Ectodermal cell (in vitro differentiated cells): Measurements from ENCODE around the gene ACTL6A. TPM values are rescaled to one million over a fixed set of nuclear protein-coding genes. Genes with fewer than 3 reads are reported as not detected.
A peak's percentile ranks its signal among the peaks of the same experiment; 100 is the strongest.
"Not testable (repeated sequence)": the region's sequence is repeated elsewhere in the genome, so short reads cannot be mapped to it uniquely, and the experiment has no call there.

Experiments used
- H3K27ac ChIP-seq: 2 replicates; pipeline ENCODE4 v1.7.0; 2013; ENCODE audit warnings: mild to moderate bottlenecking, low read depth, low read length; ENCODE audit not compliant: insufficient read depth, poor library complexity, severe bottlenecking
- H3K27me3 ChIP-seq: 2 replicates; pipeline ENCODE4 v1.7.0; 2013; ENCODE audit warnings: mild to moderate bottlenecking, low read length; ENCODE audit not compliant: insufficient read depth, control insufficient read depth, poor library complexity, severe bottlenecking
- H3K36me3 ChIP-seq: one replicate; pipeline ENCODE4 v1.7.0; 2013; ENCODE audit warnings: low read length; ENCODE audit not compliant: control insufficient read depth, insufficient read depth
- H3K4me1 ChIP-seq: one replicate; pipeline ENCODE4 v1.7.0; 2013; ENCODE audit warnings: low read length; ENCODE audit not compliant: control insufficient read depth, insufficient read depth
- H3K4me3 ChIP-seq: 2 replicates; pipeline ENCODE4 v1.7.0; 2013; ENCODE audit warnings: low read depth, low read length, control low read depth; ENCODE audit not compliant: insufficient read depth
- H3K9me3 ChIP-seq: 2 replicates; pipeline ENCODE4 v1.7.0; 2013; ENCODE audit warnings: mild to moderate bottlenecking, low read length, moderate library complexity; ENCODE audit not compliant: control insufficient read depth
- WGBS, 2 experiments: methylation state at CpG; one replicate each; pipeline ENCODE4 v1.1.7; 2013; ENCODE audit warnings: missing lambda C conversion rate in 2 of 2; 5-methylcytosine and 5-hydroxymethylcytosine counted together
- polyA plus RNA-seq, 4 experiments: library from polyadenylated mRNA; stranded (reverse); fragments of 50-300 nt; gene quantifications; one replicate each; pipeline ENCODE4 v1.2.3, GENCODE V29; 2013

Gene ACTL6A
- polyA plus RNA-seq (2013, experiment 1 of 4), result 95.5 TPM
- 101 TPM for polyA plus RNA-seq (2013, experiment 2 of 4)
- polyA plus RNA-seq (2013, experiment 3 of 4), result 76.3 TPM
- polyA plus RNA-seq (2013, experiment 4 of 4), result 78.5 TPM

- Histone ChIP-seq H3K27me3 (no peaks in the 10 kb centered on the region), H3K36me3 (no peaks in the 10 kb centered on the region), H3K4me3 (peak within 1 kb of the TSS; percentile 80), H3K27ac (peak within 1 kb of the TSS; percentile 93), H3K4me1 (peaks cover 6% of the 10 kb centered on the region), H3K9me3 (no peaks in the 10 kb centered on the region)
- 0% methylated on average over 55 of the region's 55 CpGs for WGBS, 2 experiments
These were observed at the start of gene ACTL6A for GRCh38 chr3:179562591-179563270. TSS of gene ACTL6A (plus strand) at chr3:179562926. CDS start at chr3:179563093, 167 bp downstream.

GRCh38 chr3:179513862-179514261, 48.9 kb upstream of the ACTL6A start:
- no peaks in the 10 kb centered on the region for H3K9me3 ChIP-seq
- no peaks in the 10 kb centered on the region for H3K4me1 ChIP-seq
- WGBS, 2 experiments, result 98 to 100% methylated on average over 1 to 2 of the region's 2 CpGs
- no peaks in the 10 kb centered on the region for H3K27me3 ChIP-seq
- no peak overlapping the region for H3K27ac ChIP-seq
- no peak overlapping the region for H3K4me3 ChIP-seq
- no peaks in the 10 kb centered on the region for H3K36me3 ChIP-seq

- not testable (repeated sequence) for H3K27ac ChIP-seq, H3K27me3 ChIP-seq, H3K9me3 ChIP-seq, H3K4me1 ChIP-seq, H3K36me3 ChIP-seq, H3K4me3 ChIP-seq
- 93% methylated on average over 8 to 9 of the region's 9 CpGs for WGBS, 2 experiments
These were observed 46.1 kb upstream of the ACTL6A start for GRCh38 chr3:179516461-179517251.

GRCh38 chr3:179526482-179526881, 36.2 kb upstream of the ACTL6A start:
- Histone ChIP-seq H3K4me1 (no peaks in the 10 kb centered on the region), H3K36me3 (no peaks in the 10 kb centered on the region), H3K27ac (no peak overlapping the region), H3K27me3 (no peaks in the 10 kb centered on the region), H3K4me3 (no peak overlapping the region), H3K9me3 (no peaks in the 10 kb centered on the region)
- WGBS, 2 experiments, result 33% methylated on average over 1 of the region's 1 CpG; no CpG with 5 or more reads in 1 of the 2 experiments

- no peak overlapping the region for H3K27ac ChIP-seq
- 5 to 6% methylated on average over 3 of the region's 3 CpGs for WGBS, 2 experiments
These were observed 35.7 kb upstream of the ACTL6A start for GRCh38 chr3:179526989-179527391.

GRCh38 chr3:179528772-179529171, 34.0 kb upstream of the ACTL6A start:
- no peak overlapping the region for H3K4me3 ChIP-seq
- H3K9me3 ChIP-seq, result no peaks in the 10 kb centered on the region
- H3K4me1 ChIP-seq, result no peaks in the 10 kb centered on the region
- WGBS, 2 experiments, result 95 to 100% methylated on average over 4 of the region's 4 CpGs
- no peaks in the 10 kb centered on the region for H3K27me3 ChIP-seq
- no peaks in the 10 kb centered on the region for H3K36me3 ChIP-seq
- H3K27ac ChIP-seq, result no peak overlapping the region

More at GRCh38 chr3:179526989-179527391, 35.7 kb upstream of the ACTL6A start:
- no peaks in the 10 kb centered on the region for H3K4me1 ChIP-seq
- H3K27me3 ChIP-seq, result no peaks in the 10 kb centered on the region
- no peaks in the 10 kb centered on the region for H3K36me3 ChIP-seq
- H3K9me3 ChIP-seq, result no peaks in the 10 kb centered on the region
- no peak overlapping the region for H3K4me3 ChIP-seq

GRCh38 chr3:179531576-179531975, 31.1 kb upstream of the ACTL6A start:
- 90 to 93% methylated on average over 2 of the region's 2 CpGs for WGBS, 2 experiments
- Histone ChIP-seq H3K9me3 (no peaks in the 10 kb centered on the region), H3K4me1 (no peaks in the 10 kb centered on the region), H3K27me3 (no peaks in the 10 kb centered on the region), H3K27ac (no peak overlapping the region), H3K4me3 (no peak overlapping the region), H3K36me3 (no peaks in the 10 kb centered on the region)

GRCh38 chr3:179533274-179533673, 29.5 kb upstream of the ACTL6A start:
- Histone ChIP-seq H3K27ac (no peak overlapping the region), H3K36me3 (no peaks in the 10 kb centered on the region), H3K9me3 (no peaks in the 10 kb centered on the region), H3K4me3 (no peak overlapping the region), H3K4me1 (no peaks in the 10 kb centered on the region), H3K27me3 (no peaks in the 10 kb centered on the region)
- 91 to 92% methylated on average over 4 of the region's 4 CpGs for WGBS, 2 experiments

GRCh38 chr3:179536256-179536655, 26.5 kb upstream of the ACTL6A start:
- Histone ChIP-seq H3K27ac (no peak overlapping the region), H3K9me3 (no peaks in the 10 kb centered on the region), H3K36me3 (no peaks in the 10 kb centered on the region), H3K4me1 (no peaks in the 10 kb centered on the region), H3K4me3 (no peak overlapping the region), H3K27me3 (no peaks in the 10 kb centered on the region)

GRCh38 chr3:179541094-179541493, 21.6 kb upstream of the ACTL6A start:
- Histone ChIP-seq H3K36me3 (no peaks in the 10 kb centered on the region), H3K4me1 (no peaks in the 10 kb centered on the region), H3K9me3 (no peaks in the 10 kb centered on the region), H3K4me3 (no peak overlapping the region), H3K27ac (no peak overlapping the region), H3K27me3 (no peaks in the 10 kb centered on the region)
- 96 to 98% methylated on average over 2 of the region's 2 CpGs for WGBS, 2 experiments
